Liver (tissue), 9 donors: ENCODE results near the gene AIG1. TPM values are rescaled to one million over a fixed set of nuclear protein-coding genes. Genes with fewer than 3 reads are reported as not detected.

Experiments
- DNase-seq: peaks from one replicate; pipeline ENCODE4 v3.0.0-alpha.2; 2017; ENCODE audit warnings: low spot score
- H3K27ac ChIP-seq, 2 donors: one replicate each; pipeline ENCODE4 v1.7.0; 2013; ENCODE audit warnings: inconsistent platforms in 2 of 2, low read length in 2 of 2, control low read depth in 1 of 2, low read depth in 1 of 2, mild to moderate bottlenecking in 1 of 2
- H3K27me3 ChIP-seq, 4 donors: one replicate each; pipeline versions ENCODE4 v1.6.1 to v1.7.0; 2013; ENCODE audit warnings: low read length in 3 of 4, inconsistent platforms in 1 of 4, mild to moderate bottlenecking in 1 of 4, moderate library complexity in 1 of 4; ENCODE audit not compliant: control insufficient read depth in 4 of 4, insufficient read depth in 4 of 4
- H3K36me3 ChIP-seq, 4 donors: one replicate each; pipeline versions ENCODE4 v1.6.1 to v1.7.0; 2013; ENCODE audit warnings: low read length in 3 of 4, mild to moderate bottlenecking in 3 of 4, low read depth in 1 of 4, moderate library complexity in 1 of 4; ENCODE audit not compliant: control insufficient read depth in 4 of 4, insufficient read depth in 3 of 4
- H3K4me1 ChIP-seq, 4 donors: one replicate each; pipeline versions ENCODE4 v1.6.1 to v1.7.0; 2013; ENCODE audit warnings: low read length in 3 of 4, mild to moderate bottlenecking in 3 of 4, moderate library complexity in 1 of 4; ENCODE audit not compliant: control insufficient read depth in 4 of 4, insufficient read depth in 4 of 4
- H3K4me3 ChIP-seq, 3 donors: one replicate each; pipeline versions ENCODE4 v1.6.1 to v1.7.0; 2013; ENCODE audit warnings: low read length in 3 of 3, control low read depth in 1 of 3, low read depth in 1 of 3, mild to moderate bottlenecking in 1 of 3
- H3K9ac ChIP-seq, 2 donors: one replicate each; pipeline ENCODE4 v1.7.0; 2013; ENCODE audit warnings: low read length in 2 of 2, mild to moderate bottlenecking in 2 of 2, moderate library complexity in 2 of 2, control low read depth in 1 of 2, low read depth in 1 of 2
- H3K9me3 ChIP-seq, 4 donors: one replicate each; pipeline versions ENCODE4 v1.6.1 to v1.7.0; 2013; ENCODE audit warnings: low read length in 3 of 4; ENCODE audit not compliant: control insufficient read depth in 4 of 4
- CTCF ChIP-seq: fragments of 150-350 bp; IDR thresholded peaks from 2 replicates; pipeline ENCODE4 v1.5.1; 2017; ENCODE audit warnings: improper control_type of control experiment, low read depth, low read length; ENCODE audit not compliant: missing input control
- EGR1 ChIP-seq, 2 donors: IDR thresholded peaks; 2 replicates each; pipeline ENCODE4 v1.6.1; 2016 to 2018; ENCODE audit warnings: antibody characterized with exemption in 2 of 2, low read depth in 2 of 2
- FOXA1 ChIP-seq: IDR thresholded peaks from 2 replicates; pipeline ENCODE4 v1.6.1; 2016; ENCODE audit warnings: antibody characterized with exemption
- FOXA2 ChIP-seq: IDR thresholded peaks from 2 replicates; pipeline ENCODE4 v1.6.1; 2016; ENCODE audit warnings: antibody characterized with exemption
- GABPA ChIP-seq, 2 donors: IDR thresholded peaks in 1 of 2; conservative IDR thresholded peaks in 1 of 2; 2 replicates each; pipeline ENCODE4 v1.6.1; 2016; ENCODE audit warnings: antibody characterized with exemption in 2 of 2, mild to moderate bottlenecking in 1 of 2, moderate library complexity in 1 of 2
- HNF4G ChIP-seq: IDR thresholded peaks from 2 replicates; pipeline ENCODE4 v1.6.1; 2016; ENCODE audit warnings: antibody characterized with exemption
- JUND ChIP-seq, 2 donors: IDR thresholded peaks; 2 replicates each; pipeline ENCODE4 v1.6.1; 2016; ENCODE audit warnings: antibody characterized with exemption in 2 of 2
- MAX ChIP-seq: IDR thresholded peaks from 2 replicates; pipeline ENCODE4 v1.6.1; 2016; ENCODE audit warnings: antibody characterized with exemption
- NR2F2 ChIP-seq: IDR thresholded peaks from 2 replicates; pipeline ENCODE4 v1.6.1; 2016; ENCODE audit warnings: antibody characterized with exemption
- RAD21 ChIP-seq, 2 donors: IDR thresholded peaks; 2 replicates each; pipeline ENCODE4 v1.6.1; 2016; ENCODE audit warnings: antibody characterized with exemption in 2 of 2, mild to moderate bottlenecking in 2 of 2
- RXRA ChIP-seq, 2 donors: IDR thresholded peaks; 2 replicates each; pipeline ENCODE4 v1.6.1; 2017 to 2018; ENCODE audit warnings: antibody characterized with exemption in 2 of 2, mild to moderate bottlenecking in 1 of 2
- SP1 ChIP-seq: IDR thresholded peaks from 2 replicates; pipeline ENCODE4 v1.6.1; 2018; ENCODE audit warnings: antibody characterized with exemption, mild to moderate bottlenecking
- TAF1 ChIP-seq: conservative IDR thresholded peaks from 2 replicates; pipeline ENCODE4 v1.6.1; 2016; ENCODE audit warnings: antibody characterized with exemption, mild to moderate bottlenecking
- YY1 ChIP-seq: IDR thresholded peaks from 2 replicates; pipeline ENCODE4 v1.6.1; 2016; ENCODE audit warnings: antibody characterized with exemption, mild to moderate bottlenecking
- WGBS: extraction: QIAGEN DNeasy Blood & Tissue Kit; methylation state at CpG from one replicate; pipeline ENCODE4 v1.1.7; 2013; 5-methylcytosine and 5-hydroxymethylcytosine counted together
- polyA plus RNA-seq, 2 donors: library from polyadenylated mRNA; stranded (reverse) in 1 of 2; unstranded in 1 of 2; fragments of 200-250 nt in 1 of 2; fragments of >200 nt in 1 of 2; fragmentation: Nextera tagmentation in 1 of 2; extraction: Ambion mirVana in 1 of 2; gene quantifications; one replicate each; pipeline versions ENCODE4 v1.2.1 to v1.2.3, GENCODE V29; 2013 to 2015
- total RNA-seq, 2 donors: library from RNA; depleted of rRNA; stranded (reverse); fragments of >200 nt; gene quantifications; one replicate each; pipeline ENCODE4 v1.2.3, GENCODE V29; 2014
- TF ChIP-seq, protein P1 (sequence below): IDR thresholded peaks from 2 replicates; pipeline ENCODE4 v1.6.1; 2016; ENCODE audit warnings: antibody characterized with exemption
- donor health status: healthy.
- donor health status: healthy.
- donor health status: healthy.
- donor health status: healthy.
- donor health status: healthy.

The AIG1 gene
- total and polyA plus RNA-seq, 4 donors: 74.8 to 169 (median 121) TPM

GRCh38 chr6:143331362-143331761 lies 270.7 kb downstream of the AIG1 start:
- no peak for DNase-seq
- 91% methylated on average over 2 of the region's 2 CpGs for WGBS
- no peaks in the 10 kb centered on the region for H3K27me3 ChIP-seq
- no peaks in the 10 kb centered on the region for H3K4me1 ChIP-seq
- H3K4me3 ChIP-seq: no peak overlapping the region
- H3K27ac ChIP-seq: no peak overlapping the region
- TF ChIP-seq MAX (no peak), TAF1 (no peak), FOXA2 (no peak), RXRA (IDR thresholded peaks at IDR 0.05) (no peak), HNF4G (no peak), GABPA (IDR thresholded peaks at IDR 0.05 in 1 of 2, conservative IDR thresholded peaks at IDR 0.05 in 1 of 2) (no peak), JUND (IDR thresholded peaks at IDR 0.05) (no peak), FOXA1 (no peak), YY1 (no peak), EGR1 (IDR thresholded peaks at IDR 0.05; ENCODE audit: low read depth in 2 of 2) (no peak), RAD21 (IDR thresholded peaks at IDR 0.05) (no peak)
- TF ChIP-seq, protein P1, sequence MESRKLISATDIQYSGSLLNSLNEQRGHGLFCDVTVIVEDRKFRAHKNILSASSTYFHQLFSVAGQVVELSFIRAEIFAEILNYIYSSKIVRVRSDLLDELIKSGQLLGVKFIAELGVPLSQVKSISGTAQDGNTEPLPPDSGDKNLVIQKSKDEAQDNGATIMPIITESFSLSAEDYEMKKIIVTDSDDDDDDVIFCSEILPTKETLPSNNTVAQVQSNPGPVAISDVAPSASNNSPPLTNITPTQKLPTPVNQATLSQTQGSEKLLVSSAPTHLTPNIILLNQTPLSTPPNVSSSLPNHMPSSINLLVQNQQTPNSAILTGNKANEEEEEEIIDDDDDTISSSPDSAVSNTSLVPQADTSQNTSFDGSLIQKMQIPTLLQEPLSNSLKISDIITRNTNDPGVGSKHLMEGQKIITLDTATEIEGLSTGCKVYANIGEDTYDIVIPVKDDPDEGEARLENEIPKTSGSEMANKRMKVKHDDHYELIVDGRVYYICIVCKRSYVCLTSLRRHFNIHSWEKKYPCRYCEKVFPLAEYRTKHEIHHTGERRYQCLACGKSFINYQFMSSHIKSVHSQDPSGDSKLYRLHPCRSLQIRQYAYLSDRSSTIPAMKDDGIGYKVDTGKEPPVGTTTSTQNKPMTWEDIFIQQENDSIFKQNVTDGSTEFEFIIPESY: no peak
- H3K36me3 ChIP-seq: peaks cover 0 to 20% (median 10%) of the 10 kb centered on the region in 4 donors
- no peaks in the 10 kb centered on the region for H3K9me3 ChIP-seq
- H3K9ac ChIP-seq: no peak overlapping the region

- TF ChIP-seq CTCF (no peak), NR2F2 (no peak), HNF4G (no peak), SP1 (no peak), FOXA2 (no peak), RXRA (IDR thresholded peaks at IDR 0.05) (no peak), FOXA1 (no peak), JUND (IDR thresholded peaks at IDR 0.05) (no peak)
- Histone ChIP-seq H3K9ac (no peak overlapping the region), H3K36me3 (peaks cover 0 to 18% (median 11%) of the 10 kb centered on the region in 4 donors), H3K9me3 (no peaks in the 10 kb centered on the region), H3K27me3 (no peaks in the 10 kb centered on the region), H3K4me3 (no peak overlapping the region), H3K27ac (no peak overlapping the region), H3K4me1 (no peaks in the 10 kb centered on the region)
- 91% methylated on average over 1 of the region's 1 CpG for WGBS
- DNase-seq: no peak
Observed at GRCh38 chr6:143332153-143332845, 271.6 kb downstream of the AIG1 start.

DNA sequence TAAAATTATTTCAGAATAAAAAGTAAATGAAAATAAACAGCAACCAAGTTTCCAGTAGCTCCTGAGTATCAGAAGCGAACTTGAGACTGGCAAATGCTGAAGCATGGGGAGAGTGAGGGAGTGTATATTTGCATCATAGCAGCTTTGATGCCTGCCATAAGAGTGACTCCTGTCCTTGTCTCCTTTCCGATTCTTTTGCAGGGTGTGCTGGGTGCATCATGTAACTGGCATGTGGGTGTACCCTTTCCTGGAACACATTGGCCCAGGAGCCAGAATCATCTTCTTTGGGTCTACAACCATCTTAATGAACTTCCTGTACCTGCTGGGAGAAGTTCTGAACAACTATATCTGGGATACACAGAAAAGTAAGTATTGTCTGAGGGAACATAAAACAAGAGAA lies 272.4 kb downstream of the AIG1 start:
- Histone ChIP-seq H3K4me1 (no peaks in the 10 kb centered on the region), H3K9me3 (no peaks in the 10 kb centered on the region), H3K9ac (no peak overlapping the region), H3K4me3 (no peak overlapping the region), H3K27me3 (no peaks in the 10 kb centered on the region), H3K27ac (no peak overlapping the region), H3K36me3 (peaks cover 0 to 20% (median 13%) of the 10 kb centered on the region in 4 donors)
- no peak for DNase-seq
- 95% methylated on average over 2 of the region's 2 CpGs for WGBS
- TF ChIP-seq, protein P1: no peak
- TF ChIP-seq CTCF (no peak), RAD21 (IDR thresholded peaks at IDR 0.05) (no peak), TAF1 (no peak), YY1 (no peak)
